Prostate gland (tissue), 2 donors: ENCODE results near the gene GALNT13.

Source experiments
- POLR2A ChIP-seq: fragments of 450-650 bp; IDR thresholded peaks from one replicate; pipeline ENCODE4 v1.6.1; 2016; ENCODE audit warnings: antibody characterized with exemption, mild to moderate bottlenecking
- POLR2AphosphoS5 ChIP-seq: sonication (generic); formaldehyde crosslinking; IDR thresholded peaks from one replicate; pipeline ENCODE4 v1.6.1; 2017; ENCODE audit warnings: antibody characterized with exemption
- TF ChIP-seq, protein P1 (sequence below), 4 experiments: fragments of 200-600 bp in 2 of 4; fragments of 450-650 bp in 2 of 4; sonication (generic) in 2 of 4; IDR thresholded peaks; 1 replicate in 3 of 4; 2 replicates in 1 of 4; pipeline ENCODE4 v1.5.1; 2016 to 2019; ENCODE audit warnings: antibody characterized with exemption in 4 of 4, mild to moderate bottlenecking in 2 of 4, moderate library complexity in 2 of 4

- TF ChIP-seq, protein P1, sequence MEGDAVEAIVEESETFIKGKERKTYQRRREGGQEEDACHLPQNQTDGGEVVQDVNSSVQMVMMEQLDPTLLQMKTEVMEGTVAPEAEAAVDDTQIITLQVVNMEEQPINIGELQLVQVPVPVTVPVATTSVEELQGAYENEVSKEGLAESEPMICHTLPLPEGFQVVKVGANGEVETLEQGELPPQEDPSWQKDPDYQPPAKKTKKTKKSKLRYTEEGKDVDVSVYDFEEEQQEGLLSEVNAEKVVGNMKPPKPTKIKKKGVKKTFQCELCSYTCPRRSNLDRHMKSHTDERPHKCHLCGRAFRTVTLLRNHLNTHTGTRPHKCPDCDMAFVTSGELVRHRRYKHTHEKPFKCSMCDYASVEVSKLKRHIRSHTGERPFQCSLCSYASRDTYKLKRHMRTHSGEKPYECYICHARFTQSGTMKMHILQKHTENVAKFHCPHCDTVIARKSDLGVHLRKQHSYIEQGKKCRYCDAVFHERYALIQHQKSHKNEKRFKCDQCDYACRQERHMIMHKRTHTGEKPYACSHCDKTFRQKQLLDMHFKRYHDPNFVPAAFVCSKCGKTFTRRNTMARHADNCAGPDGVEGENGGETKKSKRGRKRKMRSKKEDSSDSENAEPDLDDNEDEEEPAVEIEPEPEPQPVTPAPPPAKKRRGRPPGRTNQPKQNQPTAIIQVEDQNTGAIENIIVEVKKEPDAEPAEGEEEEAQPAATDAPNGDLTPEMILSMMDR (IDR thresholded peaks at IDR 0.05) = no peak
- TF ChIP-seq POLR2A (no peak), POLR2AphosphoS5 (no peak)
Measured at GRCh38 chr2:154466226-154466625, 594.5 kb downstream of the GALNT13 start.
